Measurements from ENCODE around the gene MPPED2.

Gene MPPED2

GRCh38 chr11:30508594-30508993 is 77.6 kb downstream of the MPPED2 start:
- TF ChIP-seq TAF1 (IDR thresholded peaks at IDR 0.05; ENCODE audit: low read depth) = no peak
- TF ChIP-seq TCF12 (IDR thresholded peaks at IDR 0.05; ENCODE audit: low read depth) = no peak
- TF ChIP-seq CREB1 (IDR thresholded peaks at IDR 0.05; ENCODE audit: low read depth) = no peak

GRCh38 chr11:30505603-30506002 is 80.5 kb downstream of the MPPED2 start:
- TF ChIP-seq MAX (IDR thresholded peaks at IDR 0.05) (no peak), EGR1 (IDR thresholded peaks at IDR 0.05) (no peak), EP300 (IDR thresholded peaks at IDR 0.05; ENCODE audit: borderline replicate concordance) (no peak), TEAD4 (IDR thresholded peaks at IDR 0.05) (no peak), TAF1 (IDR thresholded peaks at IDR 0.05; ENCODE audit: low read depth) (no peak), TCF12 (IDR thresholded peaks at IDR 0.05; ENCODE audit: low read depth) (no peak), USF1 (IDR thresholded peaks at IDR 0.05) (no peak), NFIC (IDR thresholded peaks at IDR 0.05) (no peak), YY1 (IDR thresholded peaks at IDR 0.05; ENCODE audit: low read depth) (no peak), REST (IDR thresholded peaks at IDR 0.05; ENCODE audit: low read depth) (no peak), CEBPB (IDR thresholded peaks at IDR 0.05) (no peak)

- TF ChIP-seq ZBTB7A (IDR thresholded peaks at IDR 0.05; ENCODE audit: low read depth) (no peak), YY1 (IDR thresholded peaks at IDR 0.05; ENCODE audit: low read depth) (no peak), USF1 (IDR thresholded peaks at IDR 0.05) (no peak), TCF12 (IDR thresholded peaks at IDR 0.05; ENCODE audit: low read depth) (no peak), REST (IDR thresholded peaks at IDR 0.05; ENCODE audit: low read depth) (no peak), TEAD4 (IDR thresholded peaks at IDR 0.05) (no peak)
Measured at GRCh38 chr11:30504468-30504867, 81.7 kb downstream of the MPPED2 start.

- no peak for TF ChIP-seq ZBTB7A (IDR thresholded peaks at IDR 0.05; ENCODE audit: low read depth)
- TF ChIP-seq TCF12 (IDR thresholded peaks at IDR 0.05; ENCODE audit: low read depth) = no peak
- no peak for TF ChIP-seq TEAD4 (IDR thresholded peaks at IDR 0.05)
- TF ChIP-seq CREB1 (IDR thresholded peaks at IDR 0.05; ENCODE audit: low read depth) = no peak
- TF ChIP-seq YY1 (IDR thresholded peaks at IDR 0.05; ENCODE audit: low read depth) = no peak
- TF ChIP-seq REST (IDR thresholded peaks at IDR 0.05; ENCODE audit: low read depth) = no peak
- no peak for TF ChIP-seq MAX (IDR thresholded peaks at IDR 0.05)
- no peak for TF ChIP-seq EP300 (IDR thresholded peaks at IDR 0.05; ENCODE audit: borderline replicate concordance)
- no peak for TF ChIP-seq NFIC (IDR thresholded peaks at IDR 0.05)
- TF ChIP-seq FOXM1 (IDR thresholded peaks at IDR 0.05; ENCODE audit: borderline replicate concordance, low read depth) = no peak
- TF ChIP-seq USF1 (IDR thresholded peaks at IDR 0.05) = no peak
- no peak for TF ChIP-seq EGR1 (IDR thresholded peaks at IDR 0.05)
- no peak for TF ChIP-seq RAD21 (IDR thresholded peaks at IDR 0.05; ENCODE audit: low read depth)
Measured at GRCh38 chr11:30503156-30503555, 83.0 kb downstream of the MPPED2 start.

- TF ChIP-seq NFIC (IDR thresholded peaks at IDR 0.05) (no peak), EP300 (IDR thresholded peaks at IDR 0.05; ENCODE audit: borderline replicate concordance) (no peak), RAD21 (IDR thresholded peaks at IDR 0.05; ENCODE audit: low read depth) (no peak), TEAD4 (IDR thresholded peaks at IDR 0.05) (no peak), REST (IDR thresholded peaks at IDR 0.05; ENCODE audit: low read depth) (no peak), YY1 (IDR thresholded peaks at IDR 0.05; ENCODE audit: low read depth) (no peak), TCF12 (IDR thresholded peaks at IDR 0.05; ENCODE audit: low read depth) (no peak), CREB1 (IDR thresholded peaks at IDR 0.05; ENCODE audit: low read depth) (no peak), TAF1 (IDR thresholded peaks at IDR 0.05; ENCODE audit: low read depth) (no peak), EGR1 (IDR thresholded peaks at IDR 0.05) (no peak), MAX (IDR thresholded peaks at IDR 0.05) (no peak), CEBPB (IDR thresholded peaks at IDR 0.05) (no peak), ZBTB7A (IDR thresholded peaks at IDR 0.05; ENCODE audit: low read depth) (no peak), FOXM1 (IDR thresholded peaks at IDR 0.05; ENCODE audit: borderline replicate concordance, low read depth) (no peak), USF1 (IDR thresholded peaks at IDR 0.05) (no peak)
Measured at GRCh38 chr11:30502305-30502704, 83.8 kb downstream of the MPPED2 start.

All from Ishikawa (cell line).